ENCODE measurements around the gene PNRC2. TPM values are rescaled to one million over a fixed set of nuclear protein-coding genes. Genes with fewer than 3 reads are reported as not detected.
A peak's percentile ranks its signal among the peaks of the same experiment; 100 is the strongest.

Gene PNRC2
- total RNA-seq, 1 donor from 2014 or later, result 92.8 TPM

DNA sequence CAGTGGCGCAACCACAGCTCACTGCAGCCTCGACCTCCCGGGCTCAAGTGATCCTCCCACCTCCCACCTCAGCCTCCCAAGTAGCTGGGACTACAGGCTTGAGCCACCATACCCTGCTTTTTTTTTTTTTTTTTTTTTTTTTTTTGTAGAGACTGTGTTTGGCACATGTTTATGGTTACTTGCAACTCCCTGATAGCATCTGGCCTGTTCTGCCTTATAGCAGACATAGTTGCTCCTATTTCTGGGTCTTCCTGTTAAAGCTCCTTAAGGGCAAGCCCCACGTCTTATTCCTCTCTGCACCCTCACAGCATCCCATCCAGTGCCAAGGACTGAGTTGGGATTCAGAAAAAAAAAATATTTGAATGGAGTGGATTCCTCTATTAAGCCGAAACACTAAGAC is 29.4 kb upstream of the PNRC2 start:
- no peak overlapping the region for H3K27ac ChIP-seq

DNA sequence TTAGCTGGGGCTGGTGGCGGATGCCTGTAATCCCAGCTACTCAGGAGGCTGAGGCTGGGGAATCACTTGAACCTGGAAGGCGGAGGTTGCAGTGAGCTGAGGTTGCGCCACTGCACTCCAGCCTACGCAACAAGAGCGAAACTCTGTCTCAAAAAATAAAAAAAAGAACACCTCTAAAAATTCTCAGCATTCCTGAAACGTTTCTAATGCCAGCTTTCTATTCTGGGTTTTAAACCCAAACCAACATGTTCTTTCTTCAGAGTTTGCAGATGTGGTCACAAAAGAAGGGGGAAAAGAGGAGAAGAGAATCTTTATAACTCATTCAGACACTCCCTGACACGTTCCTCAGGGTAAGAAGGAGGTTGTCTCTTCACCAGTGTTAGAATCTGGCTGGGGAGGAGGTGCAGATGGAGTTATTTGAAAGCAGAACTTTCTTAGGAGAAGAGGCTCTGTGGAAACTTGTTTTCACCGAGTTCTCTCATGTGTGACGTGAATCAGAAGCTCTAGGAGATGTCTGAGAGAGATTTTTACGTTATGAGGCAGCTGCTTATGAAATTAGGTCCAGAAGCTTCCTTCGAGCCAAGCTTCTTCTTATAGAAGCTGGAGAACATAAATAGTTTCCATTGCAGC is 28.7 kb upstream of the PNRC2 start:
- no peak overlapping the region for H3K4me3 ChIP-seq
- DNase-seq (ENCODE audit: extremely low spot score in 2 of 2), result no peak
- no peaks in the 10 kb centered on the region for H3K27me3 ChIP-seq
- peak overlapping the region; percentile 14 for H3K27ac ChIP-seq
- H3K4me1 ChIP-seq, result no peaks in the 10 kb centered on the region
- H3K9me3 ChIP-seq, result no peaks in the 10 kb centered on the region
- no peaks in the 10 kb centered on the region for H3K36me3 ChIP-seq
- TF ChIP-seq POLR2AphosphoS5 (IDR thresholded peaks at IDR 0.05; ENCODE audit: insufficient read depth in 1 of 2, low read depth in 1 of 2), result no peak
- TF ChIP-seq, protein P1, sequence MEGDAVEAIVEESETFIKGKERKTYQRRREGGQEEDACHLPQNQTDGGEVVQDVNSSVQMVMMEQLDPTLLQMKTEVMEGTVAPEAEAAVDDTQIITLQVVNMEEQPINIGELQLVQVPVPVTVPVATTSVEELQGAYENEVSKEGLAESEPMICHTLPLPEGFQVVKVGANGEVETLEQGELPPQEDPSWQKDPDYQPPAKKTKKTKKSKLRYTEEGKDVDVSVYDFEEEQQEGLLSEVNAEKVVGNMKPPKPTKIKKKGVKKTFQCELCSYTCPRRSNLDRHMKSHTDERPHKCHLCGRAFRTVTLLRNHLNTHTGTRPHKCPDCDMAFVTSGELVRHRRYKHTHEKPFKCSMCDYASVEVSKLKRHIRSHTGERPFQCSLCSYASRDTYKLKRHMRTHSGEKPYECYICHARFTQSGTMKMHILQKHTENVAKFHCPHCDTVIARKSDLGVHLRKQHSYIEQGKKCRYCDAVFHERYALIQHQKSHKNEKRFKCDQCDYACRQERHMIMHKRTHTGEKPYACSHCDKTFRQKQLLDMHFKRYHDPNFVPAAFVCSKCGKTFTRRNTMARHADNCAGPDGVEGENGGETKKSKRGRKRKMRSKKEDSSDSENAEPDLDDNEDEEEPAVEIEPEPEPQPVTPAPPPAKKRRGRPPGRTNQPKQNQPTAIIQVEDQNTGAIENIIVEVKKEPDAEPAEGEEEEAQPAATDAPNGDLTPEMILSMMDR (IDR thresholded peaks at IDR 0.05), result no peak
- TF ChIP-seq POLR2A (IDR thresholded peaks at IDR 0.05), result no peak
- intact Hi-C loops (cut with DNase I), result no loop called here

More for the DNA sequence above, 29.4 kb upstream of the PNRC2 start:
- H3K4me3 ChIP-seq, result no peak overlapping the region
- intact Hi-C loops (cut with DNase I), result no loop called here
- H3K4me1 ChIP-seq, result no peaks in the 10 kb centered on the region
- no peaks in the 10 kb centered on the region for H3K36me3 ChIP-seq
- TF ChIP-seq, protein P1 (IDR thresholded peaks at IDR 0.05), result no peak
- TF ChIP-seq POLR2A (IDR thresholded peaks at IDR 0.05) (no peak), POLR2AphosphoS5 (IDR thresholded peaks at IDR 0.05; ENCODE audit: insufficient read depth in 1 of 2, low read depth in 1 of 2) (no peak)
- DNase-seq (ENCODE audit: extremely low spot score in 2 of 2), result no peak
- H3K9me3 ChIP-seq, result no peaks in the 10 kb centered on the region
- no peaks in the 10 kb centered on the region for H3K27me3 ChIP-seq

DNA sequence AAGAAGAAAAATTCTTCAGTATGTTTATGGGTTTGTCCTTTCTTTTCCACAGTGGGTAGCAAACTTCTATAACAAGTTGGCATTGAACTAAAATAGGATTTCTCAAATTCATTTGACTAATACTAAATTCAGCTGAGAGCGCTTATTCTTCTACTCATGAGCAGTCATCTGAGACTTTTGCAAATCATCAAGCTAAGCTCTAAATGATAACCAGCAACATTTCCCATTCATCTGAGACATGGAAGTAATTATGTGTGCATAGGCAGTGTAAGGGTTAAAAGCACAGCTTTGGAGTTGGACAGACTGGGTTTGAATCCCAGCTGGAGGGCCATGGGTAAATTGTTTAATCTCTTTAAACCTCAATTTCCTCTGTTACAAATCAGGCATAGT is 28.1 kb upstream of the PNRC2 start:
- Histone ChIP-seq H3K4me3 (no peak overlapping the region), H3K27ac (no peak overlapping the region), H3K27me3 (no peaks in the 10 kb centered on the region), H3K9me3 (no peaks in the 10 kb centered on the region), H3K4me1 (no peaks in the 10 kb centered on the region), H3K36me3 (no peaks in the 10 kb centered on the region)
- no peak for DNase-seq (ENCODE audit: extremely low spot score in 2 of 2)
- TF ChIP-seq POLR2A (IDR thresholded peaks at IDR 0.05) (no peak), POLR2AphosphoS5 (IDR thresholded peaks at IDR 0.05; ENCODE audit: insufficient read depth in 1 of 2, low read depth in 1 of 2) (no peak)
- TF ChIP-seq, protein P1 (IDR thresholded peaks at IDR 0.05), result no peak
- intact Hi-C loops (cut with DNase I), result no loop called here

DNA sequence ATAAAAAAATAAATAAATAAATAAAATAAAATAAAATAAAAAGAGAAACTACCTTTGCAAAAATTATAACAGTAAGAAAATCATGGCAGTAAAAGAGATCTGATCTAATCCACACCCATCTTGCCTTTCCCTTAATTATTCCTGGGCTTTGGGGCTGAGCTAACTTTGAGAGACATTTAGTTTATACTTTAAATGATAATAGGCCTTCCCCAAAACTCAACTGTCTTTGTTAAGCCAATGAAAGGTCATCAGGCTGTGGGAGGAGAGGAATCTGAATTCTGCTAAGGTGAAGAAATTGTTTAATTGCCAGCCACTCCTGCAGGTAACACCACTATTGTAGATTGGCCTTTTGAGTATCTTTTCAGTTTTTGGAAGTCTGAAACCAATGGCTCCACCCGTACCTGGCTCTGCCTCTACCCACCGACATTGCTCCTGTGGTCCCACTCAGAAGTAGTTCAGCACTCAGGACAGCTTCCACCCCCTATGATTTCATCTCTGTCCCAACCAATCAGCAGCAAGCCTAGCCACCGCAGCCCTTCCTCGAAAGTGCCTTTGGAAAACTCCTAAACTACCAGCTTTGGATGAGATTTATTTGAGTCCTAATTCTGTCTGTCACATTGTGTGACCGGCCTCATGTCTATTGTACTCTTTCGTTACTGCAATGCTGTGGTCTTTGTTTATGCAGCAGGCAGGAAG is 23.0 kb upstream of the PNRC2 start:
- Histone ChIP-seq H3K9me3 (no peaks in the 10 kb centered on the region), H3K36me3 (no peaks in the 10 kb centered on the region), H3K27ac (no peak overlapping the region), H3K4me3 (no peak overlapping the region), H3K27me3 (no peaks in the 10 kb centered on the region), H3K4me1 (no peaks in the 10 kb centered on the region)
- DNase-seq (ENCODE audit: extremely low spot score in 2 of 2), result no peak
- TF ChIP-seq, protein P1 (IDR thresholded peaks at IDR 0.05), result no peak
- TF ChIP-seq POLR2AphosphoS5 (IDR thresholded peaks at IDR 0.05; ENCODE audit: insufficient read depth in 1 of 2, low read depth in 1 of 2) (no peak), POLR2A (IDR thresholded peaks at IDR 0.05) (no peak)
- intact Hi-C loops (cut with DNase I), result no loop called here

DNA sequence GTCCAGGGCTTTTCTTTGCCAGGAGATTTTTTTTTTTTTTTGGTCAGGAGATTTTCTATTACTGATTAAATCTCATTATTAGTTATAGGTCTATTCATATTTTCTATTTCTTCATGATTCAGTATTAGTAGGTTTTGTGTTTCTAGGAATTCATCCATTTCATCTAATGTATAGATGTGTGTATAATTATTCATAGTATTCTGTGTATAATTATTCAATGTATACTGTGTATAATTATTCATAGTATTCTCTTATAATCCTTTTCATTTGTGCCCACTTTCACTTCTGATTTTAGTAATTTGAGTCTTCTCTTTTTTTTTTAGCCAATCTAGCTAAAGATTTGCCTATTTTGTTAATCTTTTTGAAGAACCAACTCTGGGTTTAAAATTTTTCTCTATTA is 12.3 kb upstream of the PNRC2 start:
- no peak overlapping the region for H3K4me3 ChIP-seq

More for the DNA sequence above, 12.3 kb upstream of the PNRC2 start:
- DNase-seq (ENCODE audit: extremely low spot score in 2 of 2), result no peak
- TF ChIP-seq, protein P1 (IDR thresholded peaks at IDR 0.05), result no peak
- TF ChIP-seq POLR2A (IDR thresholded peaks at IDR 0.05) (no peak), POLR2AphosphoS5 (IDR thresholded peaks at IDR 0.05; ENCODE audit: insufficient read depth in 1 of 2, low read depth in 1 of 2) (no peak)
- no peaks in the 10 kb centered on the region for H3K27me3 ChIP-seq
- H3K4me1 ChIP-seq, result no peaks in the 10 kb centered on the region
- H3K36me3 ChIP-seq, result no peaks in the 10 kb centered on the region
- intact Hi-C loops (cut with DNase I), result no loop called here
- H3K9me3 ChIP-seq, result no peaks in the 10 kb centered on the region
- no peak overlapping the region for H3K27ac ChIP-seq

All from vagina (tissue), 2 donors.